ENCODE results near the gene SLC1A7. TPM values are rescaled to one million over a fixed set of nuclear protein-coding genes. Genes with fewer than 3 reads are reported as not detected.

The SLC1A7 gene
- total RNA-seq, 1 donor from 2014 or later: not detected

DNA sequence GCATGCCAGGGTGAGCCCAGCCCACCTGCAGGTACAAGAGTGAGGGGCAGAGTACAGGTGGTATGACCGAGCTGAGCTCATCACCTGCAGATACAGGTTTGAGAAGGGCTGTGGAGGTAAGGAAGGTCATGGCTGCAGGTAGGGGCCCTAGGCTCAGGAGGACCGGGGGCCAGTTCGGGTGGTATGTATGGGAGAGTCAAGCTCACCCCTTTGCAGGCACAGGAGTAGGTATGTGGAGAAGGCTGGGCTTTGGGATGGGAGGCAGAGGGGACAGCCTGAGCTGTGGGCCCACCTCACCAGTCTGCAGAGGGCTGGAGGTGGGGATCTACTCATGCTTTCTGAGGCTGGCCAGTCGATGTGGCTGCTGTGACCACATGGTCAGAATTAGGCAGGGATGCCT is 63.2 kb downstream of the SLC1A7 start:
- Histone ChIP-seq H3K4me3 (ENCODE audit: low read depth, low read length) (no peak overlapping the region), H3K27me3 (ENCODE audit: control insufficient read depth, insufficient read depth, low read length) (no peaks in the 10 kb centered on the region), H3K36me3 (ENCODE audit: control insufficient read depth, insufficient read depth, low read length) (no peaks in the 10 kb centered on the region)
- TF ChIP-seq, protein P1, sequence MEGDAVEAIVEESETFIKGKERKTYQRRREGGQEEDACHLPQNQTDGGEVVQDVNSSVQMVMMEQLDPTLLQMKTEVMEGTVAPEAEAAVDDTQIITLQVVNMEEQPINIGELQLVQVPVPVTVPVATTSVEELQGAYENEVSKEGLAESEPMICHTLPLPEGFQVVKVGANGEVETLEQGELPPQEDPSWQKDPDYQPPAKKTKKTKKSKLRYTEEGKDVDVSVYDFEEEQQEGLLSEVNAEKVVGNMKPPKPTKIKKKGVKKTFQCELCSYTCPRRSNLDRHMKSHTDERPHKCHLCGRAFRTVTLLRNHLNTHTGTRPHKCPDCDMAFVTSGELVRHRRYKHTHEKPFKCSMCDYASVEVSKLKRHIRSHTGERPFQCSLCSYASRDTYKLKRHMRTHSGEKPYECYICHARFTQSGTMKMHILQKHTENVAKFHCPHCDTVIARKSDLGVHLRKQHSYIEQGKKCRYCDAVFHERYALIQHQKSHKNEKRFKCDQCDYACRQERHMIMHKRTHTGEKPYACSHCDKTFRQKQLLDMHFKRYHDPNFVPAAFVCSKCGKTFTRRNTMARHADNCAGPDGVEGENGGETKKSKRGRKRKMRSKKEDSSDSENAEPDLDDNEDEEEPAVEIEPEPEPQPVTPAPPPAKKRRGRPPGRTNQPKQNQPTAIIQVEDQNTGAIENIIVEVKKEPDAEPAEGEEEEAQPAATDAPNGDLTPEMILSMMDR (IDR thresholded peaks at IDR 0.05; ENCODE audit: insufficient read depth, low read length, severe bottlenecking): no peak
- no peak for FAIRE-seq
- no peak for DNase-seq (ENCODE audit: low read depth)

DNA sequence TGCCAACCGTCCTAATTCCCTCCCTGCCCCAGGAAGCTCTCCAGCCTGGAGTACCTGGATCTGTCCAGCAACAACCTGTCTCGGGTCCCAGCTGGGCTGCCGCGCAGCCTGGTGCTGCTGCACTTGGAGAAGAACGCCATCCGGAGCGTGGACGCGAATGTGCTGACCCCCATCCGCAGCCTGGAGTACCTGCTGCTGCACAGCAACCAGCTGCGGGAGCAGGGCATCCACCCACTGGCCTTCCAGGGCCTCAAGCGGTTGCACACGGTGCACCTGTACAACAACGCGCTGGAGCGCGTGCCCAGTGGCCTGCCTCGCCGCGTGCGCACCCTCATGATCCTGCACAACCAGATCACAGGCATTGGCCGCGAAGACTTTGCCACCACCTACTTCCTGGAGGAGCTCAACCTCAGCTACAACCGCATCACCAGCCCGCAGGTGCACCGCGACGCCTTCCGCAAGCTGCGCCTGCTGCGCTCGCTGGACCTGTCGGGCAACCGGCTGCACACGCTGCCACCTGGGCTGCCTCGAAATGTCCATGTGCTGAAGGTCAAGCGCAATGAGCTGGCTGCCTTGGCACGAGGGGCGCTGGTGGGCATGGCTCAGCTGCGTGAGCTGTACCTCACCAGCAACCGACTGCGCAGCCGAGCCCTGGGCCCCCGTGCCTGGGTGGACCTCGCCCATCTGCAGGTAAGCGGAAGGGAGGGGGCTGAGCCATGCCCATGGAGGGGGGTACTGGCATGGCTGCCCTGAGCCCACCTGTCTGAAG is 63.9 kb downstream of the SLC1A7 start:
- H3K36me3 ChIP-seq (ENCODE audit: control insufficient read depth, insufficient read depth, low read length): no peaks in the 10 kb centered on the region
- TF ChIP-seq, protein P1 (IDR thresholded peaks at IDR 0.05; ENCODE audit: insufficient read depth, low read length, severe bottlenecking): no peak
- H3K4me3 ChIP-seq (ENCODE audit: low read depth, low read length): no peak overlapping the region
- DNase-seq (ENCODE audit: low read depth): no peak
- FAIRE-seq: peak; percentile 73
- H3K27me3 ChIP-seq (ENCODE audit: control insufficient read depth, insufficient read depth, low read length): peaks cover 2% of the 10 kb centered on the region

DNA sequence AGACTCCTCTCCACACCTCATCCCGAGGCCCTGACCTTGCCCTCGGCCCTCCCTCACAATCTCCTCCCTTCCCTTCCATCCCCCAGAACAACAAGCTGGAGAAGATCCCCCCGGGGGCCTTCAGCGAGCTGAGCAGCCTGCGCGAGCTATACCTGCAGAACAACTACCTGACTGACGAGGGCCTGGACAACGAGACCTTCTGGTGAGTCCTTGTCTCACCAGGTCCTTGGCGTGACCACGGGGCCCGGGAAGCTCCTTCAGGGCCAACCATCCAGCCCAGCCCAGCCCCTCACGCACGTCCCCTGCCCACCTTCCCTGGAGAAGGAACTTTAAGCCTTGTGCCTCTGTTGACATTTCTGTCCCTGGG is 64.9 kb downstream of the SLC1A7 start:
- FAIRE-seq (no peak), DNase-seq (ENCODE audit: low read depth) (no peak)
- H3K36me3 ChIP-seq (ENCODE audit: control insufficient read depth, insufficient read depth, low read length): no peaks in the 10 kb centered on the region
- peaks cover 2% of the 10 kb centered on the region for H3K27me3 ChIP-seq (ENCODE audit: control insufficient read depth, insufficient read depth, low read length)
- TF ChIP-seq, protein P1 (IDR thresholded peaks at IDR 0.05; ENCODE audit: insufficient read depth, low read length, severe bottlenecking): no peak
- H3K4me3 ChIP-seq (ENCODE audit: low read depth, low read length): no peak overlapping the region

DNA sequence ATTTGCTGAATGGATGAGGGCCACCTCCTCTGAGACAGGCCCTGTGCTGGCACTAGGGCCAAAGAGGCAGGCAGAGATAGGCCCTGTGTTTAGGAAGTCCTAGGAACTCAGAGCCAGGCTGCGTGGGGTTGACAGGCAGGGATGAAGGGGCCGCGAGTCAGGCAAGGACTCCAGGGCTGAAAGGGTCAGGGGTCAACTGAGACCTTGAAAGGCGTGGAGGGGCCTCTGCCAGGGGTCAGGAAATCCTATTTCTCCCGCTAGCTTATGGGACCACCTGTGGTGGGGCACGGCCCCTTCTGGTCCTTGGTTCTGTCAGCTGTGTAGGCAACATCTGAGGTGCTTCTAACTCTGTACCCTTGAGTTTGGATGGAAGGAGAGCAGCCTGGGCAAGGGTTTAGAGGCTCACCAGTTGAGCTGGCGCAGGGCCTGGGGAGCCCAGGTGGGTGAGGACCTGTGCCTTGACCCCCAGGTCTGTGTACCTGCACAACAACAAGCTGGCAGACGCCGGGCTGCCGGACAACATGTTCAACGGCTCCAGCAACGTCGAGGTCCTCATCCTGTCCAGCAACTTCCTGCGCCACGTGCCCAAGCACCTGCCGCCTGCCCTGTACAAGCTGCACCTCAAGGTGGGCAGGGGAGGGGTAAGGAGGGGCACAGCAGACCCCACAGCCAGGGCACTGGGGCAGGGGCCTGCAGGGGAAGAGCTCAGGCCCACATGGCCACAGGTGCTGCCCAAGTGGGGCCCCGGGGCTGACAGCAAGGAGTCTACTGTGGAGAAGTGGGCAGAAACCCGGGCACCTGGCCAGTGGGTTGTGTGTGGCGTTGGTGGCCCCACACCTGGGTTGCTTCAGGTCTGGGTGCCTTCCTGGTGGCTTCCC is 65.5 kb downstream of the SLC1A7 start:
- TF ChIP-seq, protein P1 (IDR thresholded peaks at IDR 0.05; ENCODE audit: insufficient read depth, low read length, severe bottlenecking): no peak
- no peak overlapping the region for H3K4me3 ChIP-seq (ENCODE audit: low read depth, low read length)
- DNase-seq (ENCODE audit: low read depth) (no peak), FAIRE-seq (no peak)
- peaks cover 2% of the 10 kb centered on the region for H3K27me3 ChIP-seq (ENCODE audit: control insufficient read depth, insufficient read depth, low read length)
- H3K36me3 ChIP-seq (ENCODE audit: control insufficient read depth, insufficient read depth, low read length): no peaks in the 10 kb centered on the region

DNA sequence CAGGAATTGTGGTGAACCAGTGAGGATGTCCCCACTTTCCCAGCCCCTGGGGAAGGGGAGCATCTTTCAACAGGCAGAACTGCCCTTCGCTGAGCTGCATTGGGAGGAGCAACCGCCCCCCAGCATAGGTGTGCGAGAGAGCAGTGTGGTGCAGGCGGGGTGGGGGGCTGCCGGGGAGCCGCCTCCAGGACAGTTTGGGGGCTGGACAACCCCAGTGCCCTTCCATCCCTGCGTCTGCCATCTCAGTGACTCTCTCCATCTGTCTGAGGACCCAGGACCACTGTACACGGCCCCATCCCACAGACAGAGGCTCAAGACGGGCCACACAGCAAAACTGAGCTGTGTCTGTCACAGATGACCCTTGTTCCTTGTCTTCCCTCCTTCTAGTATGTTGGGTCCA is 66.3 kb downstream of the SLC1A7 start:
- no peak overlapping the region for H3K4me3 ChIP-seq (ENCODE audit: low read depth, low read length)
- TF ChIP-seq, protein P1 (IDR thresholded peaks at IDR 0.05; ENCODE audit: insufficient read depth, low read length, severe bottlenecking): no peak
- peaks cover 2% of the 10 kb centered on the region for H3K27me3 ChIP-seq (ENCODE audit: control insufficient read depth, insufficient read depth, low read length)
- no peak for DNase-seq (ENCODE audit: low read depth)
- no peak for FAIRE-seq
- no peaks in the 10 kb centered on the region for H3K36me3 ChIP-seq (ENCODE audit: control insufficient read depth, insufficient read depth, low read length)
